PC-3 (cell line): ENCODE data around the gene SLC51B. TPM values are rescaled to one million over a fixed set of nuclear protein-coding genes. Genes with fewer than 3 reads are reported as not detected.

Experiments used
- ATAC-seq: fragments of 200-7000 bp; cut with Tn5 transposase; 2 replicates; pipeline ENCODE4 v1.9.1; 2020; ENCODE audit warnings: mild to moderate bottlenecking, moderate library complexity
- BruUV-seq: library from RNA; stranded (reverse); fragments of 400-500 nt; replicated peaks from 2 replicates; lab custom pipeline; 2021; lab: Mats Ljungman, UMichigan
- CTCF ChIA-PET: fragments of 300-600 bp; sonication (Branson Sonifier 250); formaldehyde crosslinking; loops from one replicate; lab custom pipeline; 2022; ENCODE audit warnings: antibody characterized with exemption; lab: Charles Lee
- POLR2A ChIA-PET: fragments of 300-600 bp; sonication (Branson Sonifier 250); formaldehyde crosslinking; loops from one replicate; lab custom pipeline; 2022; ENCODE audit warnings: antibody characterized with exemption; ENCODE audit not compliant: unreplicated experiment; lab: Charles Lee
- DNase-seq: peaks from one replicate; pipeline ENCODE4 v3.0.0-alpha.2; 2015
- H2AFZ ChIP-seq: fragments of 300-600 bp; sonication (generic); 2 replicates; pipeline ENCODE4 v1.6.0; 2016; ENCODE audit warnings: antibody characterized with exemption, low read length
- H3F3A ChIP-seq: fragments of 300-600 bp; sonication (generic); one replicate; pipeline ENCODE4 v1.6.0; 2017; ENCODE audit warnings: antibody characterized with exemption, low read length, control low read depth, mild to moderate bottlenecking; ENCODE audit not compliant: unreplicated experiment
- H3K27ac ChIP-seq: fragments of 300-600 bp; sonication (generic); 2 replicates; pipeline ENCODE4 v1.5.1; 2016; ENCODE audit warnings: mild to moderate bottlenecking, low read length
- H3K27me3 ChIP-seq: fragments of 300-600 bp; sonication (generic); 2 replicates; pipeline ENCODE4 v1.6.1; 2016; ENCODE audit warnings: low read length, mixed read lengths
- H3K36me3 ChIP-seq: fragments of 300-600 bp; sonication (generic); 2 replicates; pipeline ENCODE4 v1.6.1; 2016; ENCODE audit warnings: low read depth, mixed run types, low read length, mixed read lengths
- H3K4me1 ChIP-seq: fragments of 300-600 bp; sonication (generic); 2 replicates; pipeline ENCODE4 v1.5.1; 2016; ENCODE audit warnings: low read length; ENCODE audit not compliant: insufficient read depth
- H3K4me2 ChIP-seq: fragments of 300-600 bp; sonication (generic); 2 replicates; pipeline ENCODE4 v1.6.0; 2016; ENCODE audit warnings: low read length
- H3K4me3 ChIP-seq: fragments of 300-600 bp; sonication (generic); 2 replicates; pipeline ENCODE4 v1.5.1; 2016; ENCODE audit warnings: mild to moderate bottlenecking, low read length, mixed read lengths
- H3K79me2 ChIP-seq: fragments of 300-600 bp; sonication (generic); 2 replicates; pipeline ENCODE4 v1.6.1; 2017; ENCODE audit warnings: low read length, mixed read lengths
- H3K9ac ChIP-seq: fragments of 300-600 bp; sonication (generic); 2 replicates; pipeline ENCODE4 v1.6.0; 2016; ENCODE audit warnings: mild to moderate bottlenecking, low read length
- H3K9me2 ChIP-seq: fragments of 300-600 bp; sonication (generic); replicated peaks from 2 replicates; pipeline ENCODE4 v1.6.1; 2016; ENCODE audit warnings: mixed run types, low read length, mixed read lengths
- H3K9me3 ChIP-seq: fragments of 300-600 bp; sonication (generic); 2 replicates; pipeline ENCODE4 v1.6.1; 2016; ENCODE audit warnings: low read length, mixed read lengths
- H4K20me1 ChIP-seq: fragments of 300-600 bp; sonication (generic); 2 replicates; pipeline ENCODE4 v1.6.1; 2016; ENCODE audit warnings: low read length, mixed read lengths
- EZH2 ChIP-seq: fragments of 300-600 bp; sonication (generic); IDR thresholded peaks from one replicate; pipeline ENCODE4 v1.6.1; 2017; ENCODE audit warnings: antibody characterized with exemption, mild to moderate bottlenecking, low read length; ENCODE audit not compliant: unreplicated experiment
- EZH2phosphoT487 ChIP-seq: fragments of 300-600 bp; sonication (generic); IDR thresholded peaks from 2 replicates; pipeline ENCODE4 v1.6.1; 2018; ENCODE audit warnings: mild to moderate bottlenecking, antibody characterized with exemption, low read length, borderline replicate concordance
- intact Hi-C: fragments of 100-400 bp; cut with micrococcal nuclease; formaldehyde crosslinking; loops from 2 replicates; pipeline ENCODE4 v1.9.0; 2023
- total RNA-seq: library from RNA; depleted of rRNA; stranded (reverse); fragments of >200 nt; gene quantifications from 2 replicates; pipeline ENCODE4 v1.2.3, GENCODE V29; 2014
- TF ChIP-seq, protein P1 (sequence below): fragments of 300-600 bp; sonication (generic); conservative IDR thresholded peaks from 2 replicates; pipeline ENCODE4 v1.5.1; 2017; ENCODE audit warnings: antibody characterized with exemption, low read depth, mild to moderate bottlenecking, low read length

The SLC51B gene
- total RNA-seq, 1 experiment from 2014 or later: not detected

- Histone ChIP-seq H3K4me2 (no peak overlapping the region), H3K9ac (no peak overlapping the region), H2AFZ (no peak overlapping the region), H3K9me2 (no peaks in the 10 kb centered on the region), H3K27me3 (no peaks in the 10 kb centered on the region), H3F3A (no peaks in the 10 kb centered on the region), H4K20me1 (no peaks in the 10 kb centered on the region), H3K79me2 (no peaks in the 10 kb centered on the region), H3K36me3 (no peaks in the 10 kb centered on the region), H3K4me3 (no peak overlapping the region), H3K9me3 (no peaks in the 10 kb centered on the region), H3K27ac (no peak overlapping the region), H3K4me1 (no peaks in the 10 kb centered on the region)
- POLR2A ChIA-PET: no interaction called here
- DNase-seq: no peak
- CTCF ChIA-PET: no interaction called here
- intact Hi-C loops: no loop called here
- ATAC-seq: no peak
- BruUV-seq: no TSS peak
- no peak for TF ChIP-seq EZH2phosphoT487
- TF ChIP-seq, protein P1, sequence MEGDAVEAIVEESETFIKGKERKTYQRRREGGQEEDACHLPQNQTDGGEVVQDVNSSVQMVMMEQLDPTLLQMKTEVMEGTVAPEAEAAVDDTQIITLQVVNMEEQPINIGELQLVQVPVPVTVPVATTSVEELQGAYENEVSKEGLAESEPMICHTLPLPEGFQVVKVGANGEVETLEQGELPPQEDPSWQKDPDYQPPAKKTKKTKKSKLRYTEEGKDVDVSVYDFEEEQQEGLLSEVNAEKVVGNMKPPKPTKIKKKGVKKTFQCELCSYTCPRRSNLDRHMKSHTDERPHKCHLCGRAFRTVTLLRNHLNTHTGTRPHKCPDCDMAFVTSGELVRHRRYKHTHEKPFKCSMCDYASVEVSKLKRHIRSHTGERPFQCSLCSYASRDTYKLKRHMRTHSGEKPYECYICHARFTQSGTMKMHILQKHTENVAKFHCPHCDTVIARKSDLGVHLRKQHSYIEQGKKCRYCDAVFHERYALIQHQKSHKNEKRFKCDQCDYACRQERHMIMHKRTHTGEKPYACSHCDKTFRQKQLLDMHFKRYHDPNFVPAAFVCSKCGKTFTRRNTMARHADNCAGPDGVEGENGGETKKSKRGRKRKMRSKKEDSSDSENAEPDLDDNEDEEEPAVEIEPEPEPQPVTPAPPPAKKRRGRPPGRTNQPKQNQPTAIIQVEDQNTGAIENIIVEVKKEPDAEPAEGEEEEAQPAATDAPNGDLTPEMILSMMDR: no peak
Measured at GRCh38 chr15:65084500-65085206, 39.5 kb downstream of the SLC51B start.

- H3F3A ChIP-seq: no peaks in the 10 kb centered on the region
- ChIA-PET POLR2A (no interaction called here), CTCF (no interaction called here)
- no peaks in the 10 kb centered on the region for H3K9me2 ChIP-seq
- TF ChIP-seq EZH2 (no peak), EZH2phosphoT487 (no peak)
- TF ChIP-seq, protein P1: no peak
- H4K20me1 ChIP-seq: no peaks in the 10 kb centered on the region
- H3K4me1 ChIP-seq: no peaks in the 10 kb centered on the region
- BruUV-seq: no TSS peak
- DNase-seq (no peak), ATAC-seq (no peak)
- H3K79me2 ChIP-seq: no peaks in the 10 kb centered on the region
- H3K9me3 ChIP-seq: no peaks in the 10 kb centered on the region
- H3K36me3 ChIP-seq: no peaks in the 10 kb centered on the region
- no peak overlapping the region for H3K4me3 ChIP-seq
- no peaks in the 10 kb centered on the region for H3K27me3 ChIP-seq
- H3K27ac ChIP-seq: no peak overlapping the region
- intact Hi-C loops: no loop called here
- H2AFZ ChIP-seq: no peak overlapping the region
- H3K9ac ChIP-seq: no peak overlapping the region
- no peak overlapping the region for H3K4me2 ChIP-seq
Measured at GRCh38 chr15:65085207-65085753, 40.1 kb downstream of the SLC51B start.
